ENCODE data around the gene CPVL. TPM values are rescaled to one million over a fixed set of nuclear protein-coding genes. Genes with fewer than 3 reads are reported as not detected.

The CPVL gene
- polyA plus RNA-seq, 3 donors: 51.7 to 73.9 (median 57.5) TPM

DNA sequence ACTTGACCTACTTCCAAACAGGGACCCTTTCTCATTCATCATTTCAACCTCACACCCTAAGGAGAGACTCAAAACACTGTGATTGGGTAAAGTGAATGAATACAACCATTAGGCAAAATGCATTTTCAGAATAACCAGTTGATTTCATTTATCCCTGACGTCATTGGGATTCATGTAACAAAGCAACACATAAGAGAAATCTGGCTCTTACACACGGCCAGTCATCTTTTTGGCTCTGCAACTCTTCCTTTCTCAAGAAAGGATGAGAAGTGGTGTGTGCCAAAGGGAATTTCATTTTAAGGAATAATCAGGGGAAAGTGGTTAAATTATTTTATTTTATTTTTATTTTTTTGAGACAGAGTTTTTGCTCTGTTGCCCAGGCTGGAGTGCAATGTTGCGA, 83.1 kb downstream of the CPVL start:
- no peak for DNase-seq

DNA sequence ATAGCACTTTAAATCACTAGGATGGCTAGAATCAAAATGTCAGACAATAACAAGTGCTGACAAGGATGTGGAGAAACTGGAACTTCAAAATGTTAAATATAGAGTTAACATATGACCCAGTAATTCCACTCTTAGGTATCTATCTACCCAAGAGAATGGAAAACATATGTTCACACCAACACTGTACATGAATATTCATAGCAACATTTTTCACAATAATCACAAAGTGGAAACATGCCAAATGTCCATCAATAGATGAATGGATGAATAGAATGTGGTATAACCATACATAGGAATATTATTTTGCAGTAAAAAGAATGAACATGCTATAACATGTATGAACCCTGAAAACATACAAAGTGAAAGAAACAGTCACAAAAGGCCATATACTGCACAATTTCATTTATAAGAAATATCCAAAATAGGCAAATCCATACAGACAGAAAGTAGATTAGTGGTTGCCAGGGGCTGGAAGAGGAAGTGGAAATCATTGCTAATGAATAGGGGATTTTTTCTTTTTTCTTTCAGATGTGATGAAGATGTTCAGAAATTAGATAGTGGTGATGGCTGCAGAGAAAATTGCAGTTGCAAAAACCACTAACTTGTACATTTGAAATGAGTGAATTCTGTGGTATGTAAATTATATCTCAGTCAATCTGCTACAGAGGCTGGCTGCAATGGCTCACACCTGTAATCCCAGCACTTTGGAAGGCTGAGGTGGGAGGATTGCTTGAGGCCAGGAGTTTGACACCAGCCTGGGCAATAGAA, 93.0 kb downstream of the CPVL start:
- no peak for DNase-seq

- DNase-seq: no peak
These were observed 99.4 kb downstream of the CPVL start for GRCh38 chr7:29046978-29047377.

DNA sequence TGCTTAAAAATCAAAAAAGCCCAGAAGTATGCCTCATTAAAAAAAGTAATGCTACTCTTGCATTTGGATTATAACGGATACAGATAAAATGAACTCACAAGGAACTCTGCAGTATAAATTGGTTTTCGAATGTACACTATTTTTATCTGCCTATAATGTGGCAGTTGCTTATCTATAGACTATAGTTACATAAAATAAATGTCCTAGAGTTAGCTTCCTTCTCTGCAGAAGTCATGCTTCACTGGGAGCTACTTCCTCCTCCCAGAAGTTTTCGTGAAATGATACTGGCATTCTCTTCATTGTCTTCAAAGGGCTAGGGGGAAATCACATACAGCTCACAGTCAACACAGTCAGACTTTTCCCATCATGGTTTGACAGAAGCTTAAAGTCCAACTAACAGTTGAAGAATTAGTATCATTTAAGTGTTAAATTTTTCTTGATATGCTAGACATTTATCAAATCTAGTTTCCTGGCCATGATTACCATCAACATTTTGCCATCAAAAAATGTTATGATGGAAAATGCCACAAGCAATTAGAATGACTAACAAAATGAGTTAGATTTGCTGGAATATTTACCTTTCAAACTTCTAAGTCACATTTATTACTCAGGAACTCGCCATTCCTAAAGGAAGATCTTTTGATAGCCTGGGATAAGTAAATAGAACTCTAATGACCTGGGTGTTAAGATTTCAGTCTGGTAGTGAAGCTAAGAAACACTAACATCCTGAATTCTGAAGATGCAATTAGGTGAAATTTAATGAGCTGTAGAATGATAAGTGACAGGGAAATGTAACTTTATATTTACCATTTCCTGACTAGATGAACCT, 100.9 kb downstream of the CPVL start:
- peak; percentile 73 for DNase-seq

- DNase-seq: no peak
These were observed 101.8 kb downstream of the CPVL start for GRCh38 chr7:29044554-29044953.

DNA sequence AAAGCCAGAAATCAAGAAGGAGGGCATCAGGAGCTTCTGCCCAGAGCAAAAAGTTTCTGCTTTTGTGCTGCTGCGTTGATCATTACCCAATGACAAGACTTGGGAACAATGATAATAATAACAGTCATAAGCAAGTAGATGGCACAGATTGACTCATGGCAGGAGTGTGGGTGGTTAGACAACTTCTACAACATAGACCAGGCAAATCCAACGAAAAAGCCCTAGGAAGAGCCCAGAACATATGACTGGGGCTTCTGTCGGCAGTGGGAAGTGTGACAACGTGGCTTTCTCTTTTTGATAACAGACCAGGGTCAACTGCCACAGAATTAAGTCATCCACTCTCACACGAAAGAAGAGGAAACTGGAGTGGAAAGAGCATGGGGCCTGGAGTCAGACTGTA, 102.8 kb downstream of the CPVL start:
- no peak for DNase-seq

GRCh38 chr7:29042824-29043231, 103.5 kb downstream of the CPVL start:
- DNase-seq: no peak

DNA sequence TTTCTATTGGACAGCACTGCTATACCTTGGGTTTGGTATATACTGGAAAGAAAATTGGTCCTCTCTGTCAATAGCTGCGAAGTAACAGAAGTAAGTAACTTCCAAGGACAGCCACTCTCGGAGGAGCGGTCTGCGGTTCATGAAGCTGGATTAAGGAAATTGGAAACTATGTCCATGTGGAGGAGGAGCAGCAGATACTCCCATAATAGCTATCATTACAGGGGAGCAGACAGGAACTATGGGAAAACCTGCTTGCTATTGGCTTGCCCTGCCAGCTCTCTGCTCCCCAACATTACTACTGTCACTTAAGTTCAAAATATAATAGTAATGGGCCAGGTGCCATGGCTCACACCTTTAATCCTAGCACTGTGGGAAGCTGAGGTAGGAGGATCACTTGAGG, 104.3 kb downstream of the CPVL start:
- DNase-seq: peak; percentile 51

- no peak for DNase-seq
These were observed 105.8 kb downstream of the CPVL start for GRCh38 chr7:29040579-29040925.

DNA sequence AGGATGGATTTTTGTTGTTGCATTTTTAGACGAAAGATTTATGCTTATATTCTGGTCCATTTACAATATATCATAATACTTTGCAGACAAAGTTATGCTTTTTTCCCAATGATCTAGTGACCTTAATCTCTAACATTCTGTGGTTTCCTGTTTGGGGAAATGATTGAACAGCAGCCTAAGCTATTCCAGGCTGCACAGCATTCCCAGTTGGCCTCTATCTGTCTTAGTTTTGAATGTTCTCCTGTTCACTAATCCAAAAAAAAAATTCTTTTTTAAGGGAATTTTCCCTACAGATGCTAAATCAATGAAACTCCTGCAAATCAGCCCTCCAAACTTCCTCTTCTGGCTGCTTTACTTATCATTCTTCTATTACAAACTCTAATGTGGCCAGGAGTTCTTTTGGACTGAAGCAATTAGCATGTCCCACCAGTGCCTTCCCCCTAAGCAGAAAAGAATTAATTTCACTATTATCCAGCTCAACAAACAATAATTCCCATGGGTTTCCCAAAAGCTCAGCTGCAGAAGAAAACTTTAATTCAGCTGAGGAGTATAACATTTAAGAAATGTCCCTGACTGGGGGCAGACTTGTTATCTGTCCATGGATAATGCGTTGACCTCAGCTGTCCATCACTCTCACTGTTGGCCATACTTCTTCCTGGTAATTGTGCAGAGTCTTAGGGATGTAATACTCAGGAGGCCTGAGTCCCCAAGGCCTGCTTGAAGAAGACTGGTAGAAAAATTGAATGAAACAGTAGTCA, 106.3 kb downstream of the CPVL start:
- peak; percentile 42 for DNase-seq

GRCh38 chr7:29038463-29038862, 107.9 kb downstream of the CPVL start:
- no peak for DNase-seq

- no peak for DNase-seq
These were observed 111.1 kb downstream of the CPVL start for GRCh38 chr7:29035044-29035740.

DNA sequence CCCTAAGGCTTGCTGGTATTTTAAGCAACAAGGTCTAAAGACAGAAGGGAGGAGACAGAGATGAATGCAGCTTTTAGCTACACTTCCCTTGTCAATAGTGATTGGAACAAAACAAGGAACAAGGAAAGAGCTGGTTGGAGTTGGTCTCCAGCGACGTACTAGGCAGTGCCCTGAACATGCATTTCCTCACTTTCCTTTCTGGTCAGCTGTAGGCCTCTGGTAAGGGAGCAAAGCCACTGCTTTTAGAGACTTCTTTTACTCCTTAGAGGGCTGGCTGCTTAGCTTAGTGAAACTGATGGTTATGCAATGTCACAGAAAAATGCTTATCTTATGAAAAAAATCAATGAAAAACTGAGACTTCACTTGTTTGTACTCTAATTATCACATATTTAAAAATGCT, 112.8 kb downstream of the CPVL start:
- no peak for DNase-seq

DNA sequence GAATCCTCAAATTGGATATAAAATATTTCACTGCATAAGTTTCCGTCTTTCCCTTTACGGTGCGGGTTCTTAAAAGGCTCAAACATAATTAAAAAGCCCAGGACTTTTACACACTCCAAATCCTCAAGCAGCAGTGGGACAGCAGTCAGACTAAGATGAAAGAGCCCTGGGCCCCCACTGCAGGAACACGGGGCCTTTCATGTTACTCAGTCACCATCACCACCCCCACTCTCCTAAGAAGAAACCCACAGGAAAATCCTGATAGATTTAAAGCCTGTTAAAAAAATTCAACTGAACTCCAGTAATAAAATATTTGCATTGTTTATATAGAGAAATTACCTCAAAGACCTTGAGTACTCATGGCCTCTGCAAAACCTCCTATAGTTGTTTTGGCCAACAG, 114.2 kb downstream of the CPVL start:
- no peak for DNase-seq

- DNase-seq: no peak
These were observed 115.5 kb downstream of the CPVL start for GRCh38 chr7:29030781-29031275.

GRCh38 chr7:29022291-29022988, 123.9 kb downstream of the CPVL start:
- DNase-seq: no peak

GRCh38 chr7:29019896-29020295, 126.4 kb downstream of the CPVL start:
- no peak for DNase-seq

DNA sequence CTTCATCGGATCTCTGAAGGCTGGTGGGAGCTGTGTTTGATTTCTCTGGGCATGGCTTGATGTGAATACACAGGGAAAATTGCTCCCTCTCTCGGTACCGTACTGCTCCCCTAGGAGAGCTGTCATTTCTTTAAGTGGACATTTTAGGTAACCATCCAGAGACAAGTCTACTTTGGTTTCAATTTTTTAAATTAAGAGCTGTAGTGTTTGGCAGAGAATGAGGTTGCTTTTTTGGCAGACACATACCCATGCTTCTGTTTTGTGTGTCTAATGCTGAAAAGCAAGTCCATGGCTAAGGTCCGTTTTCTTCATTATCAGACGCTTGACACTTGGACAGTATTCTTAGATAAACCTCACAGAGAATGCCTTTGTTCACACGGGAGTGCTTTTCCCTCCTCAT, 127.0 kb downstream of the CPVL start:
- no peak for DNase-seq

DNA sequence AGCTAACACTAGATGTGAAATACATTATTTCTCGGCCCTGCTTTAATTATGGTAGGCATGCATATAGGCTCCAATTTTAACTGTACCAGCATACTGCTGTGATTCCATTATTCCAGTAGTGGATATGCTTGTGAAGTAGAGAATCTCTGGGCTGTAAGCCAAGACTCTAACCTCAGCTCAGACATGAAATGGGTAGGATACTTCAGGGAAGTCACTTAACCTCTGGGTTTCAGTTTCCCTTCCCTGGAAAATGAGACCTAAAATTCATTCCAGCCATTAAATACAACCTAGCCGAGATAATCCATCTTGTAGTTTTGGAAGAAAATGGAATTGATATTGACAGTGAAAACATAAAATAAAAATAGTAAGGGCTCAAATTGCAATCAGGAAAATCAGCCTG, 128.6 kb downstream of the CPVL start:
- DNase-seq: no peak

DNA sequence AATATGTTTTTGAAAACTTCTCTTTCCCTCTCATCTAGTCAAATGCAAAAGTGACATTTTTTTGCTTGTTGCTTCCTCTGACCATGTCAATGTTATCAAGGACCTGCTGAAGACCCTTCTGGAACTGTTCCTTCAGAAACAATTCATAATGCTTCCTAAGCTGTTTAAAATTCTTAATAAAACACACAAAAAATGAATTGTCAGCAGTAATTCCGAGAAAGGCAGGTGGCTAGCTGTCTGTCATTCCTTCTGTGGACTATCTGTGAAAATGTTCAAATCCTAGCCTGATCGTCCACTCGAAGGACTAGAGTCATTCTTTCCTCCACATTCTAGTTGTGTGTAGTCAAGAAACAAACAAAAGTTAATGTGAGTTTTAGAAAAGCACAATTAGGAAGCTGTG, 131.6 kb downstream of the CPVL start:
- no peak for DNase-seq

DNA sequence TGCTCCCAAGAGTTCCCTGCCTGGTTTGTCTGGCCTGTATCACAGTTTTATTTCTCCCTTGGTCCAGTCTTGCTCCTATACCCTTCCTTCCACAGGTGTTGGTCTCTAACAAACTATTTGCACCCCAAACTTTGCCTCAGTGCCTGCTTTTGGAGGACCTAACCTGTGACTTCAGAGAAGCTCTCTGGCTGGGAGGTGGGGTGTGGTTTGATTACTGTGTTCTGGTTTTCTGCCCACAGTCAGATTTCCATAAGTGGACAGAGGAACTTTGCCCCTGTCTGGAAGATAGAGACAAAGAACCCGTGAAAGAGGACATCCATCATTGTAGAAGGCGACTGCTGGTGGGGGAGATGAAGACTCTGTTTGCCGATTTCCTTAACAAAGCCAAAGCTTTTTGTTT, 132.4 kb downstream of the CPVL start:
- no peak for DNase-seq
